Glomerular visceral epithelial cell (primary cell): ENCODE results near the gene FILIP1L.

ENCODE experiments used
- DNase-seq: peaks from one replicate; pipeline ENCODE4 v3.0.0-alpha.2; 2016; ENCODE audit errors: extremely low spot score

FILIP1L gene

DNA sequence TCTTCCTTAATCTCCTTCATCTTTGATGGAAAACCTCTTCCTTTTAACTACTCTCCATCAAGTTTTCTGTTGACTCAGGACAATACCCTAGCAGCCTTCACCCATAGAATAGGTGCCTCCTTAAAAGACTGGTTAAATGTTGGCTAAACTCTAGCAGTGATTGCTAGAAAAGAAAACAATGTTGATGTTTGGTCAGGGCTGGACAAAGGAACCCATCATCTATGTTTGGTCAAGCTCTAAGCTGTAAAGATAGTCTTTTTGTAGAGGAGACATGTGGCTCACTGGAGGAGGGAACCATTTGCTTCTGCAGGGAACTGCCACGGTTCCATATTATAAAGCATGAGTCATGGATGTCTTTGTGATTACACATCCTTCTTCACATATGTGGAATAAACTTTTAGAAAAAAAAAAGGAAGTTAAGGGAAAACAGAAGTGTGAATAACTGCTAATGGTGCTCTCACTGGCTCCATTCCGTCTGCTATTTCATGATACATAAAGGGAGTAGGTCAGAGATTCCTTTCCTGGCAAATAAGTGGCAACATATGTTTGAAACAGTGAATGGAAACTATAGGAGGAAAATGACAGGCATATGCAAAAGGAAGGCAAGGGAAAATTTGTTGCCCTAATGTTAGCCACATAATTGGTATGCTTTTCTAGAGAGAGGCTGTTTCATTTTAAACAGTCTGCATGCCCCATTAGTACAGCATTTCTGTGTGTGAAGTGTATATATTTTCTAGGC, 218.4 kb downstream of the FILIP1L start:
- DNase-seq = peak; percentile 79

GRCh38 chr3:99895131-99895696, 219.1 kb downstream of the FILIP1L start:
- DNase-seq = no peak

DNA sequence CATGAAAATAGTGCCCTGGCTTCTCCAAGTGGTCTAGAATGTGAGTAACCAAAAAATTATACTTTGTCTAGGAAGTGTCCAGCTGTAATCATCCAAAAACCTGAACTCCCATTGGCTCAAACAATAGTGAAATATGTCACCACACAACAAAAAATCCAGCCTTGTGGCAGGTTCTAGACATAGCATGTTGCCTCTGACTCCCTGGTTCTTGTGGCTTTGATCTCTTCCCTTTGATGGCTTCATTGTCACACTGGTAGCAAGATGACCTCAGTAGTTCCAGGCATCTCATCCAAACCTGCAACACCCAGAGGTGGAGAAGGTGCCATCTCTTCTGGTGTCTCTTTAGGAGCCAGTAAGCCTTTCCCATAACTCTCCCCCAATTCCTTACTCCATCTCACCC, 222.0 kb downstream of the FILIP1L start:
- no peak for DNase-seq

DNA sequence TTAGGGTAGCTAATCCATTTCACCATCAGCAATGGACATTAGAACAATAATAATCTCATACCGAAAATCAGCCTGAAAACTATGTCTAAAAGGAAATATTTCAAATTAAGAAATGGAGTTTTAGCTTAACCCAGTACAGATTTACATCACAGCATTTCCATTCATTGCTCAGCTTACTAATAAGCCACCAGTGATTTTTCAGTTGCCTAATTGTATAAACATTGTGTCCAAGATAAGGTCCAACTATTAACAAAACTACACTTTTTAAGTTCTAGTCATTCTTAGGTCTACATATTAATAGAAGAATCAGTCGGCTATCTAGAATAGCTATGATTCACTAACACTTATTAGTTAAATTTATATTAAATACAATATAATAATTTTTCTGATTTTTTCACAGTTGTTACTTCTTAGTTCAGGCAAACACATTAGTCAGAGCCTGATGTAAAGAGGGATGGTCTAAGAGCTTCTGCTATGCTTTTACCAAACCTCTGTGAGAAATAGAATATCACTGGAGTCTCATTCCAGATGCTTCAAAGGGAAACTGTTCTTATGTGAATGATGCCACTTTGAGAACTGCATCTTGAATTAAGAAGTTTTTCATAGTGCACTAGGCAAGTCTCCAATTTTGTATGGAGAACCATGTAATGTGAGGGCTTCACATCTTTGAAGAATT, 222.6 kb downstream of the FILIP1L start:
- no peak for DNase-seq

- DNase-seq = no peak
These were observed 228.4 kb downstream of the FILIP1L start for GRCh38 chr3:99885851-99886250.

DNA sequence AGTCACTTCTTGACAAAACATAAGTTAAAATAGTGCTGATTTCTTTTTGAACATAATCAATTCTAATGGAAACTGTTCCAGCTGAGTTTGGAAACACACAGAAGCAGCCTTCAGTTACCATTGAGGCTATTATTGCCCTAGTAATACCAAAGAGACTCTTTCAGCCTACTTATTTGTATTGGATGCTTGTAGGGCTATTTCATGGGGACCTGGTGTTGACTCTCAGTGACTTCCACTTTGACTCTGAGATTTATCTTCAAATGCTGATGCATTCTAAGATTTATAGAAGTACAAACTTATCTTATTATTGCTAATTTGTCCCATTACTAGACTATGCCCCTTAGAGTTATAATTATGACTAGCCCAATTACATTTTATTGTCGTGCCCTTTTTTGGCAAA, 229.2 kb downstream of the FILIP1L start:
- DNase-seq = no peak

DNA sequence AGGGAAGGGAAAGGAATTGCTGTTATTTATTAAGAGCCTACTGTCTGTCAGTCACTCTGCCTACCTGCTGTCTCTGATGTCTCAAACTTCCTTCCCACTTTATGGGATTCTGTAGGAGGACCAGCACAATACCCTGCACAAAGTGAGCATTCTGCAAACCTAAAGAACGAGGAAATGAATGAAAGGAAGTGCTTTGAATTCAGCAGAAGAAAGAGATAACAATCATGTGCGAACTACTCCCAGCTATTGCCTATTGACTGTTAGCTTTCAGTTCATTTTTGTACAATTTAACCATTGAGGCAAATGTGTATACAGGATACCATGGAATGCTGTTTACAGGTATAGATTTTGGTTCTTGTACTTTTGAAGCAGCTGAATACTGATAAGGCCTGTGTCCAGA, 229.8 kb downstream of the FILIP1L start:
- no peak for DNase-seq

GRCh38 chr3:99883693-99884092, 230.6 kb downstream of the FILIP1L start:
- DNase-seq = no peak

DNA sequence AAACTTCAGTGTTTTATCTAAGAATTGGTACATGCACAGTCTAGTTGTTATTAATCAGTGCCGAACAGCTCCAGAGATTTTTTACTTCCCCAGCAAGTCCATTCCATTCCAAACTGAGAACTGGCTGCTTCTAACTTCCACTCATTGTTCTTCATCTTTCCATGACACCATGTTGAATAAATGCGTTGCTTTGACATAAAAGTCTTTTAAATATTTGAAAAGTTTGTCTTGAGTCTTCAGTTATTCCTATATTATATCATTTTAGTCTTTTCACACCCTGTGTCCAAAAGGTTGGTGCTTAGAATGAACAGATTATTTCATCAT, 231.2 kb downstream of the FILIP1L start:
- DNase-seq = no peak

- DNase-seq = no peak
These were observed 231.7 kb downstream of the FILIP1L start for GRCh38 chr3:99882436-99883137.

DNA sequence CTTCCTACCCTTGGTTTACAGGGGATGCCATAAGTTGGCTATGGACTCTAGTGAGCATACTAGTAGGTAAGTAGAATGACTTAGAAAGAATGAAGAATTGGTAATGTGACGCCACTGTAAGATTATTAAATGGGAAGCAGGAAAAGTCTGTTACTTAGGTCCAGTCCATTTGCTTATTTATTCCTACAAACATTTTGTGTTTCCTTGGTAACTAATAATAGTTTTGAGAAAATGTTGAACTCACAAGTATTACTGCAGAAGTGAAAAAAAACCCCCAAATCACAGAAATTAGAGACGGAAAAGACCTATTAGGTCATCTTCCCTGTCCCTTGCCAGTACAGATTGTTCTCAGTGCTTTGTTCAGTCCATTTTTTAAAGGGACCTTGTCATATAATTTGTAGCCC, 233.2 kb downstream of the FILIP1L start:
- no peak for DNase-seq

DNA sequence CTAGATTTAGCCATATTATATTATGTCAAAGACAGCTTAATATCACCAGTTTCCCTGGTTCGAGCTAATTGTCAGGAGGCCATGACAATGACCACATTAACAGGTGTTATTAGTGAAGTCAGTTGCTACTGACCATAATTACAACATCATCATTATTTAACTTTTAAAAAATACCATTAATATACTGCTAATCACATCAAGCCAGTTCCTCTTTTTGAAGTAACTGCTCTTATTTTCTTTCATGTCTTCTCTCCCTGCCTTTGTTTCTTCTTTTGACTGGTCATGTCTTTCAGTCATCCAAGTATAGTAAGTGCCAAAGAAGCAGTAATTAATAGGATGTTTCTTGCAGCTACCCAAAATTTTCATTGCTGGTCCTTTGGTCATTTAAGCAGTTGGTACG, 235.0 kb downstream of the FILIP1L start:
- no peak for DNase-seq

DNA sequence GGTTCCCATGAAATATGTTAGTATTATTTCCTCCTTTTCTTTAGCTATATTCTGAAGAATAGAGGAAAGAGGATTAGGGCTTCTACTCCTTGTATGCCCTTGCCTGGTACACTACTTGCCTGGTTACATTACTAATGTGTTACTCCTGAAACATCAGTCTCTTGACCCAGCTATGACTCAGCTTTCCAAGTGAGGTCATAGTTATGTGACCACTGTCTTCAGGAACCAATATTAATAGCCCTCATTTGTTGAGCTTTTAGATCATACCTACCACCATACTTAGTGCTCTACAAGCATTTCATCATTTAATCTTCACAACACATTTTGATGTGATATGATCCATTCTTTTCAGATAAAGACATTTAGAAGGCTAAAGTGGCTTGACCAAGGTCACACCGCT, 236.3 kb downstream of the FILIP1L start:
- peak; percentile 73 for DNase-seq

DNA sequence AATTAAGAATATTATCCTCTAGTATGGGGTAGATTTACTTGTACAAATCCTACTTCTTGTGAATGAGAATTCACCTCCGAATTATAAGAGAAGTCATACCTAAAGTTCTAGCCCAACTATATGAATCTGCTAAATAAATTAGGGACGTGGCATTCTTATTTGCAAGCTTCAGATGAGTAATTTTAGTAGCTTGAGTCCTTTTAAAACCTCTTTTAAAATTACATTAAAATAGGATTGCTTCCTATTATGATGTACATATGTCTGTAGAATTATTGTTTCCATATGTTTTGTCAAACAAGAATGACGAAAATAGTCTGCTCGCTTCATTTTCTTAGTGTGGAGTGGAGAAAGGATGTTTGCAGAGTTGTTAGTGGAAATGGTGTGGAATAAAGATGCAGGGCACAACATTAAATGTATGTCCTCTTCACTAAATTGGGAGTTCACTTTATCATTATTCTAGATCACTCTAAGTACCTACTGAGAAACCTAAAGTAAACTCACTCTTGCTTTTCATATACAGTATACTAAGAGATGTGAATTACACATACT, 237.2 kb downstream of the FILIP1L start:
- no peak for DNase-seq

DNA sequence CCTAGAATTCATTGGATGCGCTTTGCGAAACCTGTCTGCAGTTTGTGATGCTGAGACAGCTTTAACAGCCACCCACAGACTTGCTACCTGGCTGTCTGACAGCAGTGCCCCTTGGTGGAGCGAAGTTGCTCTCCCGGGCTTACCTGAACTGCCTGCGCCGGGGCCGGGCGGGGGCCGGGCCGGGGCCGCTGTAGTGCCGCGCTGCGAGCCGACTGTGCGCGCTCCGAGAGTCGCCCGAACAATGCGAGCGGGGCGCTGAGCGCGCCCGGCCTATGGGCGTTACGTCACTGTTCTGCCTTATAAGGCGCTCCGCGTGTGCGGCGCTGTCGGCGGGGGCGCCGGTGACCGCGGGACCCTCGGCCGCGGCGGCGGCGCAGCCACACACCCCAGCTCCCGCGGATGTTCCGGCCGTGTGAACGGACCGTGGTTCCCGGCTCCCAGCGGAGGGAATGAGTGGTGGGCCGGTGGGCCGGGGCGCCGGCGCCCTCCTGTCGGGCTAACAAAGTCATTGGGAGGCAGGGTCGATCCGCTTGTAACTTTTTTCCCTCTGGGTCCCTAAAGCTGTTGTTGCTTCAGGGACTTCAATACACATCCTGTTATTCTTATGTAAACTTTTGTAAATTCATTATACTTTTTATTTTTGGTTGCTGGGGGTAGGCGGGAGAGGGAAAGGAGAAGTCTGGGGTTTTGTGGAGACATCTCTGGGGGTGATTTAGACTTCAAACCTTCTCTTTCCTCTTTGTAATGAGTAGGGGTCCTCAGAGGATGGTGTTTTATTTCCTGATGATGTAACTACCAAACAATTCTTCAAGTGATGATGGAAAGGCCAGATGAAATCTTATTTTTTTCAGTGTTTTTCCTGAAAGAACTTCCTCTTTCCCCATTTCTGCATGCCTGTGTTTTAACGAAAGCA, 238.1 kb downstream of the FILIP1L start:
- DNase-seq = peak; percentile 74

DNA sequence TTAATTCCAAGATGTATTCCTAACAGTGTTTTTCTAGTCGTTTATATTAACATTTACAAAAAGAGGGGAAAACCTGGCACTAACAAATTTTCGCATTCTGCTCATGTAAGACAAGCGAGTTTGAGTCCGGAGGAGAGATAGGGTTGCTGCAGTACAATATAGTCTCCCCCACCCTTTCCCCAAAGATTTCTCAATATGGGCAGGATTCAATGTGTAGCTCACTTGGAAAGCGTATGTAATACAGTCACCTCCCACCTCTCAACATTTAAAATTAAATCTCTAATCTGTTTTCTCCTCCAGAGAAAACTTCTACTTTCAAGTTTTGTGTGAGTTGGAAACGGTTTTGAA, 238.7 kb downstream of the FILIP1L start:
- peak; percentile 46 for DNase-seq

- no peak for DNase-seq
These were observed 239.9 kb downstream of the FILIP1L start for GRCh38 chr3:99874237-99875002.

- DNase-seq = no peak
These were observed 240.8 kb downstream of the FILIP1L start for GRCh38 chr3:99873269-99874102.

DNA sequence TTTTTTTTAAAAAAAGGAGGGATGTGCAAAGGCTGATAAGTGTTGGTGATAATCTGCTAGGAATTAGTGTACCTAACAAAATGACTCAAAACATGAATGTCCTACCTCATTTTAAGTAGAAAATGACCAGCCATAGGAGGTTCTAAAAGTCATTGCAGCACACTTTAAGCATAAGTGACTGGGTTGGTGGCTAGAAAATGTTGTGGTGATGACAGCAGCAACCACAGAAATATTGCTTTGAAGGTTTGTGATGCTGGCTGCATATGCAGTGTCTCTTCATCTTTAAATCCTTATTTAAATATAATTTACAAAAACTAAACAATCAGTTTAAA, 241.4 kb downstream of the FILIP1L start:
- DNase-seq = no peak
